ENCODE data around the gene RACGAP1. TPM values are rescaled to one million over a fixed set of nuclear protein-coding genes. Genes with fewer than 3 reads are reported as not detected.

The RACGAP1 gene
- total RNA-seq, 1 donor from 2014 or later: 19.9 TPM

GRCh38 chr12:49985981-49986380 lies 39.3 kb downstream of the RACGAP1 start:
- no peak for DNase-seq

GRCh38 chr12:49984476-49985359 lies 40.6 kb downstream of the RACGAP1 start:
- DNase-seq: no peak

GRCh38 chr12:49983892-49984291 lies 41.4 kb downstream of the RACGAP1 start:
- DNase-seq: peak; percentile 91

GRCh38 chr12:49982246-49983087 lies 42.8 kb downstream of the RACGAP1 start:
- no peak for DNase-seq

- DNase-seq: no peak
Observed at GRCh38 chr12:49980501-49981349, 44.6 kb downstream of the RACGAP1 start.

- no peak for DNase-seq
Observed at GRCh38 chr12:49979791-49980190, 45.5 kb downstream of the RACGAP1 start.

- no peak for DNase-seq
Observed at GRCh38 chr12:49979016-49979586, 46.2 kb downstream of the RACGAP1 start.

GRCh38 chr12:49978125-49978524 lies 47.2 kb downstream of the RACGAP1 start:
- DNase-seq: no peak

- DNase-seq: no peak
Observed at GRCh38 chr12:49976557-49976956, 48.7 kb downstream of the RACGAP1 start.

GRCh38 chr12:49975318-49975761 lies 50.0 kb downstream of the RACGAP1 start:
- DNase-seq: no peak

GRCh38 chr12:49974677-49975317 lies 50.5 kb downstream of the RACGAP1 start:
- no peak for DNase-seq

GRCh38 chr12:49974231-49974675 lies 51.0 kb downstream of the RACGAP1 start:
- DNase-seq: peak; percentile 84

- no peak for DNase-seq
Observed at GRCh38 chr12:49973361-49973830, 51.9 kb downstream of the RACGAP1 start.

GRCh38 chr12:49972641-49973360 lies 52.5 kb downstream of the RACGAP1 start, which contains the start of gene AQP6:
Gene AQP6 (plus strand): TSS chr12:49972947. CDS start chr12:49973174, 227 bp downstream.
- no peak for DNase-seq

GRCh38 chr12:49972129-49972528 lies 53.2 kb downstream of the RACGAP1 start:
- DNase-seq: no peak

GRCh38 chr12:49971141-49971540 lies 54.2 kb downstream of the RACGAP1 start:
- DNase-seq: no peak

GRCh38 chr12:49970658-49971057 lies 54.6 kb downstream of the RACGAP1 start:
- no peak for DNase-seq

GRCh38 chr12:49969651-49970429 lies 55.5 kb downstream of the RACGAP1 start:
- DNase-seq: no peak

- DNase-seq: no peak
Observed at GRCh38 chr12:49969027-49969426, 56.3 kb downstream of the RACGAP1 start.

GRCh38 chr12:49968471-49968870 lies 56.8 kb downstream of the RACGAP1 start:
- DNase-seq: no peak

Data from dermis blood vessel endothelial cell (primary cell).